Measurements from ENCODE around the gene VPS35L. TPM values are rescaled to one million over a fixed set of nuclear protein-coding genes. Genes with fewer than 3 reads are reported as not detected.

The VPS35L gene
- total and polyA plus RNA-seq, 10 of the 15 experiments (the other 5 are each of a cell fraction or from before 2014, with no cell fraction given): 14.9 to 44.1 (median 26.3) TPM

- TF ChIP-seq EP300 (IDR thresholded peaks at IDR 0.05; ENCODE audit: borderline replicate concordance in 1 of 2, control insufficient read depth in 1 of 2, low read depth in 2 of 2, low read length in 2 of 2) (no peak), SIN3A (IDR thresholded peaks at IDR 0.05; ENCODE audit: low read depth, low read length) (no peak)
Measured at GRCh38 chr16:19712418-19713058, 157.0 kb downstream of the VPS35L start (continued).

- POLR2A ChIA-PET: no interaction called here
- intact Hi-C loops (cut with micrococcal nuclease; ENCODE audit: unreplicated experiment): no loop called here
Measured at GRCh38 chr16:19713697-19714096, 158.2 kb downstream of the VPS35L start.

More at GRCh38 chr16:19713697-19714096, 158.2 kb downstream of the VPS35L start:
- no TSS peak for BruUV-seq (replicated peaks)
- Histone ChIP-seq H3K79me2 (ENCODE audit: control insufficient read depth, insufficient read depth, low read length) (peaks cover 26% of the 10 kb centered on the region), H3K4me1 (ENCODE audit: control insufficient read depth, insufficient read depth, low read length) (no peaks in the 10 kb centered on the region; the same call in 1 of the 2 replicates), H2AFZ (ENCODE audit: control insufficient read depth, low read depth, low read length) (no peak overlapping the region), H3K4me3 (no peak overlapping the region), H3K36me3 (ENCODE audit: control insufficient read depth in 2 of 2, insufficient read depth in 2 of 2, low read length in 1 of 2) (peaks cover 2 to 7% of the 10 kb centered on the region in 2 experiments; a peak in 3 of 4 replicates), H3K9me3 (replicated peaks; ENCODE audit: control insufficient read depth, insufficient read depth, low read length) (no peaks in the 10 kb centered on the region), H3K4me2 (ENCODE audit: control insufficient read depth, insufficient read depth) (no peak overlapping the region), H3K27me3 (replicated peaks in 1 of 2; ENCODE audit: control insufficient read depth in 2 of 2, insufficient read depth in 2 of 2, low read length in 1 of 2) (no peaks in the 10 kb centered on the region), H4K20me1 (ENCODE audit: control insufficient read depth, insufficient read depth) (no peaks in the 10 kb centered on the region), H3K9ac (ENCODE audit: control insufficient read depth, insufficient read depth, low read length) (no peak overlapping the region), H3K27ac (ENCODE audit: control insufficient read depth, insufficient read depth) (no peak overlapping the region)
- in situ Hi-C loops (cut with MboI): no loop called here
- over 99% methylated on average over 6 of the region's 6 CpGs for WGBS (ENCODE audit: insufficient coverage, insufficient replicate concordance, low lambda C conversion rate, missing lambda C conversion rate)
- ChIA-PET SMC1A (ENCODE audit: uncharacterized antibody, unreplicated experiment) (no interaction called here), CTCF (no interaction called here), RAD21 (ENCODE audit: unreplicated experiment) (no interaction called here)
- ATAC-seq: no peak
- no peak for DNase-seq (ENCODE audit: low read depth, low spot score)
- TF ChIP-seq ZNF384 (IDR thresholded peaks at IDR 0.05; ENCODE audit: borderline replicate concordance, low read depth, low read length) (no peak), ZNF207 (IDR thresholded peaks at IDR 0.05; ENCODE audit: borderline replicate concordance) (no peak), ESRRA (IDR thresholded peaks at IDR 0.05; ENCODE audit: low read length) (no peak), EED (IDR thresholded peaks at IDR 0.05; ENCODE audit: low read depth) (no peak), ATF3 (IDR thresholded peaks at IDR 0.05; ENCODE audit: borderline replicate concordance, extremely low read depth, low read depth, low read length) (no peak), NR2F1 (conservative IDR thresholded peaks at IDR 0.05) (no peak), ZNF274 (IDR thresholded peaks at IDR 0.05; ENCODE audit: insufficient read depth, insufficient read length) (no peak), ZSCAN29 (IDR thresholded peaks at IDR 0.05) (no peak), MEF2B (IDR thresholded peaks at IDR 0.05; ENCODE audit: partially characterized antibody, poor library complexity, severe bottlenecking) (no peak), NFXL1 (IDR thresholded peaks at IDR 0.05; ENCODE audit: borderline replicate concordance) (no peak), BHLHE40 (IDR thresholded peaks at IDR 0.05; ENCODE audit: borderline replicate concordance in 1 of 2, low read depth in 2 of 2, low read length in 1 of 2) (no peak), RELB (IDR thresholded peaks at IDR 0.05; ENCODE audit: low read depth) (no peak)
- FAIRE-seq: no peak
